ENCODE measurements around the gene CRYBG2.

Gene CRYBG2

GRCh38 chr1:26284597-26285347, 69.2 kb downstream of the CRYBG2 start:
- DNase-seq (ENCODE audit: low read depth) = no peak
- no peak overlapping the region for H3K4me3 ChIP-seq (ENCODE audit: control insufficient read depth, low read depth, low read length)
- peak; percentile 65 for TF ChIP-seq CTCF (IDR thresholded peaks at IDR 0.05; ENCODE audit: control insufficient read depth, insufficient read depth, low read depth, low read length, missing control alignments)

- DNase-seq (ENCODE audit: low read depth) = no peak
- no peak overlapping the region for H3K4me3 ChIP-seq (ENCODE audit: control insufficient read depth, low read depth, low read length)
- no peak for TF ChIP-seq CTCF (IDR thresholded peaks at IDR 0.05; ENCODE audit: control insufficient read depth, insufficient read depth, low read depth, low read length, missing control alignments)
Observed at GRCh38 chr1:26283871-26284596, 69.9 kb downstream of the CRYBG2 start.

- TF ChIP-seq CTCF (IDR thresholded peaks at IDR 0.05; ENCODE audit: control insufficient read depth, insufficient read depth, low read depth, low read length, missing control alignments) = no peak
- no peak overlapping the region for H3K4me3 ChIP-seq (ENCODE audit: control insufficient read depth, low read depth, low read length)
- DNase-seq (ENCODE audit: low read depth) = no peak
Observed at GRCh38 chr1:26283279-26283853, 70.6 kb downstream of the CRYBG2 start.

- no peak for DNase-seq (ENCODE audit: low read depth)
Observed at GRCh38 chr1:26282401-26282918, 71.5 kb downstream of the CRYBG2 start.

GRCh38 chr1:26281971-26282370, 72.0 kb downstream of the CRYBG2 start:
- H3K4me3 ChIP-seq (ENCODE audit: control insufficient read depth, low read depth, low read length) = peak overlapping the region; percentile 88
- no peak for TF ChIP-seq CTCF (IDR thresholded peaks at IDR 0.05; ENCODE audit: control insufficient read depth, insufficient read depth, low read depth, low read length, missing control alignments)
- no peak for DNase-seq (ENCODE audit: low read depth)

More at GRCh38 chr1:26282401-26282918, 71.5 kb downstream of the CRYBG2 start:
- H3K4me3 ChIP-seq (ENCODE audit: control insufficient read depth, low read depth, low read length) = peak overlapping the region; percentile 9
- no peak for TF ChIP-seq CTCF (IDR thresholded peaks at IDR 0.05; ENCODE audit: control insufficient read depth, insufficient read depth, low read depth, low read length, missing control alignments)

GRCh38 chr1:26281091-26281958, 72.6 kb downstream of the CRYBG2 start:
- TF ChIP-seq CTCF (IDR thresholded peaks at IDR 0.05; ENCODE audit: control insufficient read depth, insufficient read depth, low read depth, low read length, missing control alignments) = no peak
- H3K4me3 ChIP-seq (ENCODE audit: control insufficient read depth, low read depth, low read length) = peak overlapping the region; percentile 88
- no peak for DNase-seq (ENCODE audit: low read depth)

Measured in AG09309 (cell line).